Uterus (tissue), 2 donors: ENCODE results near the gene RPL23.

ENCODE experiments used
- POLR2A ChIP-seq, 2 donors: fragments of 450-650 bp; IDR thresholded peaks; one replicate each; pipeline ENCODE4 v1.6.1; 2016; ENCODE audit warnings: antibody characterized with exemption in 2 of 2, mild to moderate bottlenecking in 1 of 2, moderate library complexity in 1 of 2
- TF ChIP-seq, protein P1 (sequence below), 4 experiments: fragments of 200-600 bp in 2 of 4; fragments of 450-650 bp in 2 of 4; sonication (generic) in 2 of 4; IDR thresholded peaks; one replicate each; pipeline ENCODE4 v1.5.1; 2016 to 2019; ENCODE audit warnings: antibody characterized with exemption in 4 of 4, mild to moderate bottlenecking in 2 of 4, moderate library complexity in 1 of 4

DNA sequence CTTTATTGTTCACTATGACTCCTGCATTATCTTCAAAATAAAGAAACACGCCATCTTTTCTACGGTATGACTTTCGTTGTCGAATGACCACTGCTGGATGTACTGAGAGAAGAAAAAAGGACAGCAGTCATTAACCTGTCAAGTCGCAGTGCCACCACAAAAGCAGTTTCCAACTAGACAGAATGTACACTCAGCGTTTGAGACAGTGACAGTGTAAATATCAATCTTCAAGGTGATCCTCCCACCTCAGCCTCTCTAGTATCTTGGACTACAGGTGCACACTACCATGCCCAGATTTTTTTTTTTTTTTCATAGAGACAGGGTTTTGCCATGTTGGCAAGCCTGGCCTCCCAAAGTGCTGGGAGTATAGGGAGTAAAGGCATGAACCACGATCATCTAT, 3.1 kb downstream of the RPL23 start:
- TF ChIP-seq POLR2A (IDR thresholded peaks at IDR 0.05): no peak
- TF ChIP-seq, protein P1, sequence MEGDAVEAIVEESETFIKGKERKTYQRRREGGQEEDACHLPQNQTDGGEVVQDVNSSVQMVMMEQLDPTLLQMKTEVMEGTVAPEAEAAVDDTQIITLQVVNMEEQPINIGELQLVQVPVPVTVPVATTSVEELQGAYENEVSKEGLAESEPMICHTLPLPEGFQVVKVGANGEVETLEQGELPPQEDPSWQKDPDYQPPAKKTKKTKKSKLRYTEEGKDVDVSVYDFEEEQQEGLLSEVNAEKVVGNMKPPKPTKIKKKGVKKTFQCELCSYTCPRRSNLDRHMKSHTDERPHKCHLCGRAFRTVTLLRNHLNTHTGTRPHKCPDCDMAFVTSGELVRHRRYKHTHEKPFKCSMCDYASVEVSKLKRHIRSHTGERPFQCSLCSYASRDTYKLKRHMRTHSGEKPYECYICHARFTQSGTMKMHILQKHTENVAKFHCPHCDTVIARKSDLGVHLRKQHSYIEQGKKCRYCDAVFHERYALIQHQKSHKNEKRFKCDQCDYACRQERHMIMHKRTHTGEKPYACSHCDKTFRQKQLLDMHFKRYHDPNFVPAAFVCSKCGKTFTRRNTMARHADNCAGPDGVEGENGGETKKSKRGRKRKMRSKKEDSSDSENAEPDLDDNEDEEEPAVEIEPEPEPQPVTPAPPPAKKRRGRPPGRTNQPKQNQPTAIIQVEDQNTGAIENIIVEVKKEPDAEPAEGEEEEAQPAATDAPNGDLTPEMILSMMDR (IDR thresholded peaks at IDR 0.05): no peak
